ENCODE measurements around the gene GC.
"Not testable (repeated sequence)": the region's sequence is repeated elsewhere in the genome, so short reads cannot be mapped to it uniquely, and the experiment has no call there.

Gene GC

GRCh38 chr4:71783972-71784371 lies at the start of gene GC:
Gene GC (minus strand): TSS chr4:71784079. CDS start chr4:71784018, 61 bp downstream.
- DNase-seq: no peak

DNA sequence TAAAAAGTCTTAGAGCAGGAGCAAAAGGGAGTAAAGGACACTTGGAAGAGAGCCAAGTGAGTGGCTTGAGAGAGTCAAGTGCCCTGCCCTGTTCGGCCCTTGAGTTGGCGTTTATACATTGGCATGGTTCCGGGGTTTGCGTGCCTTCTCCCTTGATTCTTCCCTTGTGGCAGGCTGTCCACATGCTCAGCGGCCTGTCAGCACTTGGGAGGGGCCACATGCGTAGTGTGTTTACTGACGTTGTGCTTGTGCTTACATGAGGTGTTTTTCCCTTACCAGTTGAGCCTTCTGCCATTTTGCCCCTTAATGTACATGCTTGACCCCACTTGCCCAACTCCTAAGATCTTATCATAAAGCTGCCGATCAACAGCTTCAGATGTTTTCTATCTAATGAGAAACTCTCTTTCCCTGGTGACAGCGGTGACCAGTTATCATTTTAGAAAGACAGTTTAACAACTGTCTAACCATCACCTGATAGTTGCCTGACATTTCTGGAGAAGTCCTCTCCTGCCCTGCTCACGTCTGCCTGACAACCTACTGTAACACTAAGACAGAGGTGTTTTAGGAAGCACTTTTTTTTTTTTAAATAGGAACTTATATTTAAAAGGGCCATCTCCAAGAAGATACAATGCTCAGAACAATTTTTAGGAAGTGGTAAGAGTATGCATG lies 49.5 kb upstream of the GC start:
- DNase-seq: no peak

GRCh38 chr4:71832049-71832448 lies 48.2 kb upstream of the GC start:
- no peak for DNase-seq

GRCh38 chr4:71830497-71831190 lies 46.8 kb upstream of the GC start:
- no peak for DNase-seq

DNA sequence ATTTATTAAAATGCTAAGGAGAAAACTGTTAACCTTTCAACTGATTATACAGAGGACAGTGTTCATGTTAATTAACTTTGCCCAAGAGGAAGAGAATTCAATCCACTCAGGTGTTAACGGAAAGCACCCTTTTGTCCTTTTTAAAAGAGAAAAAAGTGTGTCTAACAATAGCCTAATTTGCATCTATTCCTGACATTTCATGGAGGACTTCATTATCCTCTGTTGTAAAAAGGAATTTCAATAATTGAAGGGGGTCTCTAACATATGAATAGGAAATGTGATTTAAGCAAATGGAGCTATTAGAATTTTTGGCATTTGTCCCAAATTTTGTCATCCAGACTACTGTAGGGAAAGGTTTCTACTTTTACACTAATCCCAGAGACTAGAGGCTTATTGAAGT lies 44.6 kb upstream of the GC start:
- no peak for DNase-seq

DNA sequence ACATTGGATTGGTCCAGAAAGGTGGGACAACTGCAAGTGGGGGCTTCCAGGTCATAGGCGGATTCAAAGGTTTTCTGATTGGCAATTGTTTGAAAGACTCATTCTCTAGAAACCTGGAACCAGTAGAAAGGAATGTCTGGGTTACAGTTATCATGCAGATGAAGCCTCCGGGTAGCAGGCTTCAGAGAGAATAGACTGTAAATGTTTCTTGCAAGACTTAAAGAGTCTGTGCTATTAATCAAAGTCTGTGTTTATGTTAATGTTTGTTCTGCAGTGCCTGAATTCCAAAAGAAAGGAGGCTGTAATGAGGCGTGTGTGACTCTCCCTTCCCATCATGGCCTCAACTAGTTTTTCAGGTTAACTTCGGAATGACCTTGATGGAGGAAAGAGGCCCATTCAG lies 43.9 kb upstream of the GC start:
- DNase-seq: no peak

- DNase-seq: no peak
Measured at GRCh38 chr4:71816676-71817303, 32.9 kb upstream of the GC start.

- no peak for DNase-seq
Measured at GRCh38 chr4:71814433-71814832, 30.6 kb upstream of the GC start.

DNA sequence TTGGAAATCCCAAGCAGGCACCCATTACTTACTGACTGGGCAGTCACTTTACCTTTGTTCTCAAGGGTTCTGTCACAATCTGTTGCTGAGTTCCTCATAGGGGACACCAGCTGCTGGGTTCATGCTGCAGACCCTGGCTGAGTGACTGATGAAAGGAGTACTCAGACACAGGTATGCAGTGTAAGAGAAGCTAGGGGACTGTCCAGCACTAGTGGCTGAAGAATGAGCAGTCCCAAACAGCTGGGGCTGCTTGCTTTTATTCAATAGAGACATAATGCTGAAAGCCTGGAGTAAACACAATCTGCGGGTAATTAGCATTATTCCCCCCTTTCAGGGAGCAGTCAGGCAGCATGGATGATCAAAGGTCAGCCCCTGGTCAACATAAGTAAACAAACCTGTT lies 25.9 kb upstream of the GC start:
- DNase-seq: not testable (repeated sequence)

DNA sequence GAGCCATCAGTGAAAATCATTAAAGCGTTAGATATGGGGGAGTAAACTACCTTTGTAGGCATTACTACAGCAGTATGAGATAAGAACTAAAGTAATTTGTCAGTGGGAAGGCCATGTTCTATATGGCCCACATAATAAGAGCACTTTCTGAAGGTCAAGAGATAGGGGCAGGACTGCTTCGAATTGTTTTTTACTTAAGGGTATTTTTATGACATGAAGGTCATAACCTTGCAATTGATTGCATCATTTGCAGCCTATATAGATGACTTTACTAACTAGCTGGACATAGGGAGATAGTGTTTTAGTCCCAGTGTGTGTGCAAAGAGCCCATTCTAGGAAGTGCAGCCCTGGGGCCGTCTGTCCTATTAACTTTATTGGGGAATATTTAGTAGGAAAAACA lies 23.6 kb upstream of the GC start:
- DNase-seq: no peak

GRCh38 chr4:71805230-71805629 lies 21.4 kb upstream of the GC start:
- DNase-seq: not testable (repeated sequence)

GRCh38 chr4:71804017-71804697 lies 20.3 kb upstream of the GC start:
- not testable (repeated sequence) for DNase-seq

- DNase-seq: no peak
Measured at GRCh38 chr4:71785959-71786358, 2.1 kb upstream of the GC start.

- no peak for DNase-seq
Measured at GRCh38 chr4:71784569-71785197, 804 bp upstream of the GC start.

DNA sequence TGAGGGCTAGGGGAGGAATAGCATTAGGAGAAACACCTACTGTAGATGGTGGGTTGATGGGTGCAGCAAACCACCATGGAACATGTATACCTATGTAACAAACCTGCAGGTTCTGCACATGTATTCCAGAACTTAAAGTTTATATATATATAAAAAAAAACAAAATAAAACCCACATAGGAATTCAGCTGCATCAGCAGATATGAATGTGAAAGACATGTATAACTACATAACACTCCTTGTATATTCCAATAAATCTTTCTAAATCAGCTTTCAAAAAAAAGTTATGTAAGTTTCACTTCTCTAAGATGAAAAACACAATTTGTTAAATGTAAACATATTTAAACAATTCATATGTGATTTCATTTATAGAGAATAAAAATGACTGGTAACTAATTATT lies 6.0 kb downstream of the GC start:
- no peak for DNase-seq

DNA sequence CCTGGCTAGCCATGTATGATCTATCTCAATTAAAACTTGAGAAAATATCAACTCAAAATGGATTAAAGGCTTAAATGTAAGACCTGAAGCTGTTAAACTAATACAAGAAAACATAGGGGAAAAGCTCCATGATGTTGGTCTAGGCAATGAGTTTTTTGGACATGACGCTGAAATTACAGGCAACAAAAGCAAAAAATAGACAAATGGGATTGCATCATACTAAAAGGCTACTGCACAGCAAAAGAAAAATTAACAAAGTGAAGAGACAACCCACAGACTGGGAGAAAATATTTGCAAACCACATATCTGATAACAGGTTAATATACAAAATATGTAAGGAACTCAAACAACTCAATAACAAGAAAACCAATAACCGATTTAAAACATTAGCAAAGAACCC lies 8.4 kb downstream of the GC start:
- DNase-seq: no peak

- DNase-seq: no peak
Measured at GRCh38 chr4:71774136-71774535, 9.7 kb downstream of the GC start.

DNA sequence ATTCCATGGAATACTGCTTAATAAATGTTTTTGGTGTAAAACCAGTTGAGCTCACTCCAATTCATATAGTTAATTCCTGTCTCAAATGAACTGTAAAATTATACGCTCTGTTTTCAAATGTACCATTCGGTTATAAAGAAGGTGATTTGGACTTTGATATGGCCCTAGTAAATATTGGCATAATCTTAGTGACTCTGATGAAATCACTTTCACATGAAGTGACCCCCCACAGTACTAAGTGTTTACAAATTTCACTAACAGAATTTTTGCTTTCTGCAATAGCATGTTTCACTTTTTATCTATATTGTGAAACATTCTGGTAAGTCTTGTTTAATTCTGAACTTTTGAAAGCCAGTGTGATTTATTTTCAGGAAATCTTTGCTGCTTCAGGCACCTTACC lies 10.9 kb downstream of the GC start:
- DNase-seq: no peak

DNA sequence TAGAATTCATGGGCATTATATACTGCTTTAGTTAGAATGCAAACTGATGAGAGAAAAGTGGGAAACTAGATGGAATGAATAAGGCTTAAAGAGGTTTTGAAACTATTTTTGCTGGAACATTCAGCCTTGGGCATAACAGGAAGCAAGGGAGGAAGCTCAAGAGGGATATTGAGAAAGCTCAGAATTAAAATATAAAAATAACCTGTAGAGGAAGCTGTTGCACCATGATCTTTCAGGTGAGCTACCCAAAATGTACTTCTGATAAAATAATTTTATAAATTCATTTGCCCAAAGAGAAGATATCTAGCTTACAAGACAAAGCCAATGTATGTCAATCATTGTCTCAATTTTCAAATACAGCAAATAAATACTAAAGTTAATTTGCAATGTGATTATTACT lies 11.3 kb downstream of the GC start:
- no peak for DNase-seq

DNA sequence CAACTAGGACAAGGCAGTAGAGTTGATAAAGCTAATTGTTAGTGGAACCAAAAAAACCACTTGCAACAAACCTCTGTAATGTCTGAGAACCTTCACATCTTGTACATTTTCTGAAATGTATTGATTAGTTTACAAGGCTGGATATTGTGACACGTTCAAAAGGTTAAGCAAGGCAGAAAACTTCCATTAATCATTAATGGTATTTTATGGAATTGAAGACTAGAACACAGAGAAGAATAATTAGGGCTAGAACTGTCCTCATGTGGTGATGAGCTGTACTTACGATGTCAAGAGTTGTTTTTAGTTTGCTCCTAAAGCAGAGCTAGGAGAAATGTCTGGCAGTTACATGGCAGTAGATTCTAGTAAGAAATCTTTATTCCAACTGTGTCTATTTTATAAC lies 12.3 kb downstream of the GC start:
- DNase-seq: no peak

GRCh38 chr4:71769434-71769833 lies 14.4 kb downstream of the GC start:
- no peak for DNase-seq

DNA sequence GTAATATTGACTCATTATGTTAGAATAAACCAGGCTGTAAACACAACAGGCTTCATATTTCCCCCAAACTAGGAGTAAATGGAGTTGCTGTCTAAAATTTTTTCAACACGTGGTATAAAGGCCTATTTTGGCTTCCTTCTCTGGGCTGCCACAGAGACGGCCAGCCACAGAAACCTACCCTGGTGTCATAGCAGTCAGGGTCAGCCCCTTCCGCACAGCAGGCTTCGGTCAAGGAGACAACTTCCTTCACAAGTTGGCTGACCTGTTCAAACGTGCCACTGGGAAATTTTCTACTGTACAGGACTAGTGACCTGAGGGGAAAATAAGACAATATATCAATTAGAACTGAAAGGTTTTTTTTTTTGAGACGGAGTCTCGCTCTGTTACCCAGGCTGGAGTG lies 15.8 kb downstream of the GC start:
- no peak for DNase-seq

DNA sequence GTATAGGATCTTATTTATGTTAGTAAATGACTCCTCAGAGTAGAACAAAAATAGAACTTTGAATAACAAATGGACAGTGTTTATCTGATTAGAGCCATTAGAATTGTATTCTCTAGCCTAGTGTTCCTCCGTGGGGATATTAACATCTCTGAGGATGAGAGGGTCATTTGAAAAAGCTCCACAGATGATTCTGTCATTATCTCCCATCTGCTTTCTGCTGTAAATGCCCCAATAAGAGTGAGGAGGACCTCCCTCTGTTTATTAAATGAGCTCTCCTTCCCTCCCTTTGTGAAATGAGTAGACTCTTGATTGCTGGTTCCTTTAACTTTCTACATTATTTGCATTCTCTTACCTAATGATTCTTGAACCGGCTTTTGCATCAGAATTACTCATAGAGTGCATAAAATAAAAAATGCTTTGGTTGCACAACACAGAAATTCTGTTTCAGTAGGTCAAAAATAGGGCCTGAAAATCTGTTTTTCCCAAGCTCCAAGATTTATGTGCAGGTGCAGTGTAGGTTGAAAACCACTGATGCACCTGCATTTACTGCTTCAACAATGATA lies 18.0 kb downstream of the GC start:
- DNase-seq: no peak

All from NCI-H774 (cell line).